ENCODE measurements around the gene ZCCHC4.

Gene ZCCHC4

DNA sequence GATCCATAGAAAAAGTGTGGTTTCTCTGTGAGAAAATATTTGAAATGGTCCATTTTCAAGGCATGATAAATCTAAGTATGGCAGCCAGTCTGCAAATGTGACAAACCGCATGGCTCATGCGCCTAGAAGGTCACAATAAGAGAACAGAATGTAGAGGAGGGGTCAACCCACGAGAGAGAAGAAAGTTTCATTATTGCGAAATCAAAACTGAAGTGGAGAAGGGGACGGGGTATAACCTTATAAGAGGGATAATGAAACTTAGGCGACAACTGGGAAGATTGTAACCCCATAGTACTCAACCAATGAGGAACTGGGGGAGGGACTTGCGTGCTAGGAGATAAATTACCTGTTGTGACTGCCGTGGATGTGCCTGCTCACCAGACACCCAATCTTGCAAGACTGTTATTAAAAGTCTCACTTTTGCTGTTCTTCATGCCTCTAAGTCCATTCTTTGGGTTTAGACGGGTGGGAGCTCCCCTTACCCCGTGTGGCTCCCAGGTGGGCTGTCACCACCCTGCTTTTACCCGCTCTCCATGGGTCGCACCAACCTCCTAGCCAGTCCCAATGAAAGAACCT, 21.3 kb upstream of the ZCCHC4 start:
- CTCF ChIA-PET = no interaction called here
- WGBS (ENCODE audit: insufficient coverage) = 82% methylated on average over 12 of the region's 12 CpGs
- H3K27ac ChIP-seq (ENCODE audit: insufficient read depth in 1 of 2, low read depth in 1 of 2, low read length in 2 of 2, poor library complexity in 1 of 2, severe bottlenecking in 2 of 2) = no peak overlapping the region
- H3K4me1 ChIP-seq (ENCODE audit: control extremely low read depth in 1 of 4, control insufficient read depth in 4 of 4, insufficient read depth in 4 of 4, low read length in 3 of 4) = no peaks in the 10 kb centered on the region
- H3K36me3 ChIP-seq (ENCODE audit: control insufficient read depth in 4 of 4, insufficient read depth in 4 of 4, low read length in 3 of 4) = no peaks in the 10 kb centered on the region
- H3K4me3 ChIP-seq (ENCODE audit: control insufficient read depth in 1 of 7, extremely low read depth in 1 of 7, insufficient read depth in 4 of 7, low read depth in 2 of 7, low read length in 6 of 7) = no peak overlapping the region
- H3K9me3 ChIP-seq (ENCODE audit: control extremely low read depth in 1 of 5, control insufficient read depth in 4 of 5, insufficient read depth in 2 of 5, low read depth in 1 of 5, low read length in 4 of 5) = no peaks in the 10 kb centered on the region
- DNase-seq = no peak
- POLR2A ChIA-PET = no interaction called here
- peaks cover 0 to 3% (median 0%) of the 10 kb centered on the region in 5 experiments for H3K27me3 ChIP-seq (replicated peaks in 2 of 5; ENCODE audit: control insufficient read depth in 4 of 5, insufficient read depth in 5 of 5, low read length in 4 of 5)

DNA sequence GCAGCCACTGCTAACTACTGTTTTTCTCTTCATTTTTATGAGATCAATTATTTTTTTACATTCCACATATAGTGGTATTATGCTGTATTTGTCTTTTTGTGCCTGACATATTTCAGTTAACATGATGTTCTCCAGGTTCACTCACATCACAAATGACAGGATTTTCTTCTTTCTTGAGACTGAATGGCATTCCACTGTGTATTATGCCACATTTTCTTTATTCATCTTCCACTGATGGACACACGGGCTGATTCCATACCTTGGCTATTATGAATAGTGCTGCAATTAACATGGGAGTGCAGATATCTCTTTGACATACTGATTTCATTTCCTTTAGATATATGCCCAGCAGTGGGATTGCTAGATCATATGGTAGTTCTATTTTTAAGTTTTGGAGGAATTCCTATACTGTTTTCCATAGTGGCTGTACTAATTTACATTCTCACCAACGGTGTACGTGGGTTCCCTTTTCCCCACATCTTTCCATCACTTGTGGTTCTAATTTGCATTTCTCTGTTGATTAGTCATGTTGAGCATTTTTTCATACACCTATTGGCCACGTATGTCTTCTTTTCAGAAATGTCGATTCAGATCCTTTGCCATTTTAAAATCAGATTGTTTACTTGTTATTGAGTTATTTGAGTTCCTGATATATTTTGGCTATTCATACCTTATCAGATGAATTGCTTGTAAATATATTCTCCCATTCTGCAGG, 14.9 kb upstream of the ZCCHC4 start:
- DNase-seq = no peak
- WGBS (ENCODE audit: insufficient coverage) = 83% methylated on average over 2 of the region's 5 CpGs
- Histone ChIP-seq H3K9me3 (ENCODE audit: control extremely low read depth in 1 of 5, control insufficient read depth in 4 of 5, insufficient read depth in 2 of 5, low read depth in 1 of 5, low read length in 4 of 5) (peaks cover 0 to 1% (median 0%) of the 10 kb centered on the region in 5 experiments), H3K27me3 (replicated peaks in 2 of 5; ENCODE audit: control insufficient read depth in 4 of 5, insufficient read depth in 5 of 5, low read length in 4 of 5) (peaks cover 0 to 1% (median 0%) of the 10 kb centered on the region in 5 experiments), H3K36me3 (ENCODE audit: control insufficient read depth in 4 of 4, insufficient read depth in 4 of 4, low read length in 3 of 4) (no peaks in the 10 kb centered on the region), H3K4me1 (ENCODE audit: control extremely low read depth in 1 of 4, control insufficient read depth in 4 of 4, insufficient read depth in 4 of 4, low read length in 3 of 4) (no peaks in the 10 kb centered on the region), H3K27ac (ENCODE audit: insufficient read depth in 1 of 2, low read depth in 1 of 2, low read length in 2 of 2, poor library complexity in 1 of 2, severe bottlenecking in 2 of 2) (no peak overlapping the region), H3K4me3 (ENCODE audit: control insufficient read depth in 1 of 7, extremely low read depth in 1 of 7, insufficient read depth in 4 of 7, low read depth in 2 of 7, low read length in 6 of 7) (no peak overlapping the region)
- CTCF ChIA-PET = no interaction called here
- POLR2A ChIA-PET = no interaction called here

DNA sequence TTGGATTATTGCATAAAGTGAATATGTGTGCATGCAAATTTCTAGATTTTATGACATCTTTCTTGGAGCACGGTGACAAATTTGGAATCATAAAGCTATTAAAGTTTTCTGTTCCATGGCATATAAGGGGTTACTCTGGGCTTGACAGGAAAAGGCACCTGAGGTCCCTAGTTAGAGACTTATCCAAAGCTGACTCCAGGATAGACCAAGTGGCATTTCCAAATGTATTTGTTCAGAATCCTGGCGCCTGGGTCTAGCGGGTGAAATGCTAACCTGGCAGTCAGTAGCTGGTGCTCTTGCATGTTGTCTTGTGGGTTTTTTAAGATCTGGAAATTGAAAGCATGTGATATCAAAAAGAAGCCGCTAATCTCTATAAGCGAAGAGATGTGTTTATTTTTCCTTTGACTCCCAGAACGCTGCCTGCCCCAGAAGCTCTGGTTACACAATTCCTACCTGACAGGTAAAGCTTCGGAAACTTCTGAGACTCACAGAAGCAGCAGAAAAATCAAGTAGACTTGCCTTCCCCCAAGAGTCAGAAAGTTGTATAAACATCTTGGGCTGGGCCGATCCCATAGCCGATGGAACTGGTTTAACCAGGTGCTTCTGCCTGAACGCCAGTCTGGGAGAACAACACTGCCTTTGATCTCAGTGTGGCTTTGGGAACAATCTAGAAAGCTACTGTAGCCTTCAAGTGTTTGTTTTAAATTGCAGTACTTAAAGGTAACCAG, 12.9 kb upstream of the ZCCHC4 start:
- 71% methylated on average over 7 of the region's 10 CpGs for WGBS (ENCODE audit: insufficient coverage)
- no peaks in the 10 kb centered on the region for H3K4me1 ChIP-seq (ENCODE audit: control extremely low read depth in 1 of 4, control insufficient read depth in 4 of 4, insufficient read depth in 4 of 4, low read length in 3 of 4)
- no peak for DNase-seq
- peaks cover 0 to 3% (median 0%) of the 10 kb centered on the region in 5 experiments for H3K27me3 ChIP-seq (replicated peaks in 2 of 5; ENCODE audit: control insufficient read depth in 4 of 5, insufficient read depth in 5 of 5, low read length in 4 of 5)
- ChIA-PET POLR2A (no interaction called here), CTCF (interaction anchor here (1.3 kb wide), 1 partner anchor 13 kb away, joined by 6 read pairs; the partner anchor contains the start of gene ZCCHC4)
- H3K27ac ChIP-seq (ENCODE audit: insufficient read depth in 1 of 2, low read depth in 1 of 2, low read length in 2 of 2, poor library complexity in 1 of 2, severe bottlenecking in 2 of 2) = no peak overlapping the region
- no peak overlapping the region for H3K4me3 ChIP-seq (ENCODE audit: control insufficient read depth in 1 of 7, extremely low read depth in 1 of 7, insufficient read depth in 4 of 7, low read depth in 2 of 7, low read length in 6 of 7)
- peaks cover 0 to 1% (median 0%) of the 10 kb centered on the region in 5 experiments for H3K9me3 ChIP-seq (ENCODE audit: control extremely low read depth in 1 of 5, control insufficient read depth in 4 of 5, insufficient read depth in 2 of 5, low read depth in 1 of 5, low read length in 4 of 5)
- no peaks in the 10 kb centered on the region for H3K36me3 ChIP-seq (ENCODE audit: control insufficient read depth in 4 of 4, insufficient read depth in 4 of 4, low read length in 3 of 4)

GRCh38 chr4:25301471-25301870, 11.1 kb upstream of the ZCCHC4 start:
- no peaks in the 10 kb centered on the region for H3K4me1 ChIP-seq (ENCODE audit: control extremely low read depth in 1 of 4, control insufficient read depth in 4 of 4, insufficient read depth in 4 of 4, low read length in 3 of 4)
- POLR2A ChIA-PET = no interaction called here
- 80% methylated on average over 2 of the region's 4 CpGs for WGBS (ENCODE audit: insufficient coverage)
- H3K9me3 ChIP-seq (ENCODE audit: control extremely low read depth in 1 of 5, control insufficient read depth in 4 of 5, insufficient read depth in 2 of 5, low read depth in 1 of 5, low read length in 4 of 5) = peaks cover 0 to 1% (median 0%) of the 10 kb centered on the region in 5 experiments
- no peak overlapping the region for H3K4me3 ChIP-seq (ENCODE audit: control insufficient read depth in 1 of 7, extremely low read depth in 1 of 7, insufficient read depth in 4 of 7, low read depth in 2 of 7, low read length in 6 of 7)
- CTCF ChIA-PET = no interaction called here
- no peak overlapping the region for H3K27ac ChIP-seq (ENCODE audit: insufficient read depth in 1 of 2, low read depth in 1 of 2, low read length in 2 of 2, poor library complexity in 1 of 2, severe bottlenecking in 2 of 2)
- DNase-seq = no peak
- no peaks in the 10 kb centered on the region for H3K36me3 ChIP-seq (ENCODE audit: control insufficient read depth in 4 of 4, insufficient read depth in 4 of 4, low read length in 3 of 4)
- H3K27me3 ChIP-seq (replicated peaks in 2 of 5; ENCODE audit: control insufficient read depth in 4 of 5, insufficient read depth in 5 of 5, low read length in 4 of 5) = peaks cover 0 to 3% (median 0%) of the 10 kb centered on the region in 5 experiments

DNA sequence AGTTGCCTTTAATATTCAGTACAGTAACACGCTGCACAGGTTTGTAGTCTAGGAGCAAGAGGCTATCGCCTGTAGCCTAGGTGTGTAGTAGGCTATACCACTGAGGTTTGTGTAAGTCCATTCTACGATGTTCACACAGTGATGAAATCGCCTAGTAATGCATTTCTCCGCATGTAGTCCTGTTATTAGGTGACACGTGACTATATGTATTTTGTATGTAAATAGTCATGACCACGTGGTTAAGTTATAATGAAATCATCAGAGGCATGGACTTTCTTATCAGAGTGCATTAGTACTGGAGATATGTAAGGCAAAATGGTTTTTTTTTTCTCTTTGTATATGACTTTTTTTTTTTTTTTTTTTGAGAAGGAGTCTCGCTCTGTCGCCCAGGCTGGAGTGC, 9.9 kb upstream of the ZCCHC4 start:
- Histone ChIP-seq H3K36me3 (ENCODE audit: control insufficient read depth in 4 of 4, insufficient read depth in 4 of 4, low read length in 3 of 4) (no peaks in the 10 kb centered on the region), H3K27ac (ENCODE audit: insufficient read depth in 1 of 2, low read depth in 1 of 2, low read length in 2 of 2, poor library complexity in 1 of 2, severe bottlenecking in 2 of 2) (no peak overlapping the region), H3K4me1 (ENCODE audit: control extremely low read depth in 1 of 4, control insufficient read depth in 4 of 4, insufficient read depth in 4 of 4, low read length in 3 of 4) (no peaks in the 10 kb centered on the region), H3K27me3 (replicated peaks in 2 of 5; ENCODE audit: control insufficient read depth in 4 of 5, insufficient read depth in 5 of 5, low read length in 4 of 5) (peaks cover 0 to 3% (median 0%) of the 10 kb centered on the region in 5 experiments), H3K9me3 (ENCODE audit: control extremely low read depth in 1 of 5, control insufficient read depth in 4 of 5, insufficient read depth in 2 of 5, low read depth in 1 of 5, low read length in 4 of 5) (no peaks in the 10 kb centered on the region), H3K4me3 (ENCODE audit: control insufficient read depth in 1 of 7, extremely low read depth in 1 of 7, insufficient read depth in 4 of 7, low read depth in 2 of 7, low read length in 6 of 7) (no peak overlapping the region)
- WGBS (ENCODE audit: insufficient coverage) = 99% methylated on average over 6 of the region's 9 CpGs
- no peak for DNase-seq
- POLR2A ChIA-PET = no interaction called here
- CTCF ChIA-PET = interaction anchor here (1.1 to 2.2 kb wide), 2 partner anchors 10 to 11 kb away, joined by 3 to 5 read pairs; partner anchors contain the start of gene ZCCHC4

GRCh38 chr4:25303578-25303977, 9.0 kb upstream of the ZCCHC4 start:
- no peak overlapping the region for H3K4me3 ChIP-seq (ENCODE audit: control insufficient read depth in 1 of 7, extremely low read depth in 1 of 7, insufficient read depth in 4 of 7, low read depth in 2 of 7, low read length in 6 of 7)
- 100% methylated on average over 1 of the region's 3 CpGs for WGBS (ENCODE audit: insufficient coverage)
- H3K27me3 ChIP-seq (replicated peaks in 2 of 5; ENCODE audit: control insufficient read depth in 4 of 5, insufficient read depth in 5 of 5, low read length in 4 of 5) = peaks cover 0 to 3% (median 0%) of the 10 kb centered on the region in 5 experiments
- H3K9me3 ChIP-seq (ENCODE audit: control extremely low read depth in 1 of 5, control insufficient read depth in 4 of 5, insufficient read depth in 2 of 5, low read depth in 1 of 5, low read length in 4 of 5) = no peaks in the 10 kb centered on the region
- POLR2A ChIA-PET = no interaction called here
- H3K27ac ChIP-seq (ENCODE audit: insufficient read depth in 1 of 2, low read depth in 1 of 2, low read length in 2 of 2, poor library complexity in 1 of 2, severe bottlenecking in 2 of 2) = no peak overlapping the region
- no peaks in the 10 kb centered on the region for H3K36me3 ChIP-seq (ENCODE audit: control insufficient read depth in 4 of 4, insufficient read depth in 4 of 4, low read length in 3 of 4)
- H3K4me1 ChIP-seq (ENCODE audit: control extremely low read depth in 1 of 4, control insufficient read depth in 4 of 4, insufficient read depth in 4 of 4, low read length in 3 of 4) = no peaks in the 10 kb centered on the region
- CTCF ChIA-PET = interaction anchor here (1.1 to 2.2 kb wide), 3 partner anchors 9 to 16 kb away, joined by 3 to 5 read pairs (median 3); partner anchors contain the start of gene ZCCHC4
- no peak for DNase-seq
